IPS-20b (cell line): ENCODE measurements around the gene ARHGAP5.

ENCODE experiments used
- H3K27ac ChIP-seq: one replicate; pipeline ENCODE4 v1.5.1; 2013; ENCODE audit warnings: low read length
- H3K27me3 ChIP-seq: 2 replicates; pipeline ENCODE4 v1.6.1; 2013; ENCODE audit warnings: mild to moderate bottlenecking, low read length, inconsistent platforms; ENCODE audit not compliant: insufficient read depth
- H3K36me3 ChIP-seq: 2 replicates; pipeline ENCODE4 v1.6.1; 2013; ENCODE audit warnings: low read depth, mild to moderate bottlenecking, inconsistent platforms, low read length, moderate library complexity; ENCODE audit not compliant: insufficient read depth
- H3K4me1 ChIP-seq: 2 replicates; pipeline ENCODE4 v1.6.1; 2013; ENCODE audit warnings: mild to moderate bottlenecking, control low read depth, inconsistent platforms, low read length, moderate library complexity; ENCODE audit not compliant: insufficient read depth
- H3K4me3 ChIP-seq: 2 replicates; pipeline ENCODE4 v1.5.1; 2013; ENCODE audit warnings: mild to moderate bottlenecking, low read length, inconsistent platforms
- H3K9ac ChIP-seq: 2 replicates; pipeline ENCODE4 v1.6.1; 2013; ENCODE audit warnings: low read depth, mild to moderate bottlenecking, inconsistent platforms, low read length, moderate library complexity
- H3K9me3 ChIP-seq: 2 replicates; pipeline ENCODE4 v1.6.1; 2013; ENCODE audit warnings: mild to moderate bottlenecking, low read depth, low read length, inconsistent platforms; ENCODE audit not compliant: insufficient read depth

ARHGAP5 gene

GRCh38 chr14:32192712-32193373 is 115.7 kb downstream of the ARHGAP5 start:
- Histone ChIP-seq H3K9ac (no peak overlapping the region), H3K9me3 (no peaks in the 10 kb centered on the region), H3K36me3 (no peaks in the 10 kb centered on the region), H3K27me3 (no peaks in the 10 kb centered on the region), H3K4me3 (no peak overlapping the region), H3K27ac (no peak overlapping the region), H3K4me1 (no peaks in the 10 kb centered on the region)

GRCh38 chr14:32193532-32193931 is 116.4 kb downstream of the ARHGAP5 start:
- Histone ChIP-seq H3K9ac (no peak overlapping the region), H3K27me3 (no peaks in the 10 kb centered on the region), H3K4me3 (no peak overlapping the region), H3K36me3 (no peaks in the 10 kb centered on the region), H3K9me3 (no peaks in the 10 kb centered on the region), H3K4me1 (no peaks in the 10 kb centered on the region), H3K27ac (no peak overlapping the region)

GRCh38 chr14:32195636-32196035 is 118.5 kb downstream of the ARHGAP5 start:
- peaks cover 7% of the 10 kb centered on the region; the same call in 1 of the 2 replicates for H3K27me3 ChIP-seq
- H3K9me3 ChIP-seq = no peaks in the 10 kb centered on the region
- H3K36me3 ChIP-seq = no peaks in the 10 kb centered on the region
- H3K27ac ChIP-seq = no peak overlapping the region
- H3K4me3 ChIP-seq = no peak overlapping the region
- H3K9ac ChIP-seq = no peak overlapping the region
- H3K4me1 ChIP-seq = no peaks in the 10 kb centered on the region

GRCh38 chr14:32197919-32198318 is 120.8 kb downstream of the ARHGAP5 start:
- Histone ChIP-seq H3K4me3 (no peak overlapping the region), H3K27me3 (peaks cover 20% of the 10 kb centered on the region), H3K27ac (no peak overlapping the region), H3K36me3 (no peaks in the 10 kb centered on the region), H3K4me1 (no peaks in the 10 kb centered on the region), H3K9ac (no peak overlapping the region), H3K9me3 (no peaks in the 10 kb centered on the region)

- H3K9me3 ChIP-seq = no peaks in the 10 kb centered on the region
- H3K4me1 ChIP-seq = no peaks in the 10 kb centered on the region
- H3K27me3 ChIP-seq = peaks cover 28% of the 10 kb centered on the region
- no peaks in the 10 kb centered on the region for H3K36me3 ChIP-seq
- H3K9ac ChIP-seq = peak overlapping the region; percentile 38; the same call in 1 of the 2 replicates
- peak overlapping the region; percentile 94 for H3K4me3 ChIP-seq
- H3K27ac ChIP-seq = no peak overlapping the region
These were observed 123.5 kb downstream of the ARHGAP5 start for GRCh38 chr14:32200368-32201192.

- Histone ChIP-seq H3K9me3 (no peaks in the 10 kb centered on the region), H3K27me3 (peaks cover 28% of the 10 kb centered on the region), H3K4me3 (peak overlapping the region; percentile 94), H3K27ac (no peak overlapping the region), H3K9ac (peak overlapping the region; percentile 64; the same call in 1 of the 2 replicates), H3K36me3 (no peaks in the 10 kb centered on the region), H3K4me1 (no peaks in the 10 kb centered on the region)
These were observed 124.2 kb downstream of the ARHGAP5 start for GRCh38 chr14:32201193-32201815.

- no peaks in the 10 kb centered on the region for H3K4me1 ChIP-seq
- H3K9ac ChIP-seq = peak within 1 kb of the TSS; percentile 91; the same call in 1 of the 2 replicates
- H3K27ac ChIP-seq = no peak within 1 kb of the TSS
- H3K4me3 ChIP-seq = peak within 1 kb of the TSS; percentile 94
- no peaks in the 10 kb centered on the region for H3K9me3 ChIP-seq
- no peaks in the 10 kb centered on the region for H3K36me3 ChIP-seq
- H3K27me3 ChIP-seq = peaks cover 28% of the 10 kb centered on the region
These were observed 124.8 kb downstream of the ARHGAP5 start, which contains the start of gene RNU6-7 for GRCh38 chr14:32201816-32202490. TSS of gene RNU6-7 (plus strand) at chr14:32202045.

- peak overlapping the region; percentile 91; the same call in 1 of the 2 replicates for H3K9ac ChIP-seq
- H3K4me1 ChIP-seq = no peaks in the 10 kb centered on the region
- H3K27ac ChIP-seq = no peak overlapping the region
- peaks cover 28% of the 10 kb centered on the region for H3K27me3 ChIP-seq
- no peaks in the 10 kb centered on the region for H3K9me3 ChIP-seq
- H3K4me3 ChIP-seq = peak overlapping the region; percentile 94
- H3K36me3 ChIP-seq = no peaks in the 10 kb centered on the region
These were observed 125.4 kb downstream of the ARHGAP5 start for GRCh38 chr14:32202491-32202997.

GRCh38 chr14:32202998-32203882 is 126.1 kb downstream of the ARHGAP5 start, which contains the start of gene RNU6-8:
TSS of gene RNU6-8 (minus strand) at chr14:32203269.
- Histone ChIP-seq H3K4me3 (peak within 1 kb of the TSS; percentile 94), H3K27me3 (peaks cover 28% of the 10 kb centered on the region), H3K27ac (no peak within 1 kb of the TSS), H3K4me1 (no peaks in the 10 kb centered on the region), H3K9ac (peak within 1 kb of the TSS; percentile 91), H3K9me3 (no peaks in the 10 kb centered on the region), H3K36me3 (no peaks in the 10 kb centered on the region)

- H3K4me3 ChIP-seq = peak overlapping the region; percentile 94
- H3K4me1 ChIP-seq = no peaks in the 10 kb centered on the region
- no peak overlapping the region for H3K27ac ChIP-seq
- H3K9ac ChIP-seq = peak overlapping the region; percentile 91; the same call in 1 of the 2 replicates
- no peaks in the 10 kb centered on the region for H3K36me3 ChIP-seq
- no peaks in the 10 kb centered on the region for H3K9me3 ChIP-seq
- H3K27me3 ChIP-seq = peaks cover 28% of the 10 kb centered on the region
These were observed 126.8 kb downstream of the ARHGAP5 start for GRCh38 chr14:32203928-32204357.
